GM06990 (cell line): Measurements from ENCODE around the gene TUBA4A.

Experiments used
- DNase-seq: peaks from one replicate; pipeline ENCODE4 v3.0.0-alpha.2; 2011; ENCODE audit not compliant: insufficient read length; ENCODE audit errors: extremely low read depth
- H3K27me3 ChIP-seq: replicated peaks from 2 replicates; pipeline ENCODE4 v1.6.0; 2011; ENCODE audit warnings: low read length; ENCODE audit not compliant: control insufficient read depth, insufficient read depth
- H3K36me3 ChIP-seq: 2 replicates; pipeline ENCODE4 v1.5.1; 2011; ENCODE audit warnings: low read length; ENCODE audit not compliant: control insufficient read depth, insufficient read depth
- H3K4me3 ChIP-seq: replicated peaks from 2 replicates; pipeline ENCODE4 v1.5.1; 2011; ENCODE audit warnings: low read depth, mild to moderate bottlenecking, control low read depth, low read length
- TF ChIP-seq, protein P1 (sequence below): IDR thresholded peaks from 2 replicates; pipeline ENCODE4 v1.5.1; 2011; ENCODE audit warnings: low read length, control low read depth, mild to moderate bottlenecking, inconsistent platforms; ENCODE audit not compliant: insufficient read depth, poor library complexity, severe bottlenecking

The TUBA4A gene

DNA sequence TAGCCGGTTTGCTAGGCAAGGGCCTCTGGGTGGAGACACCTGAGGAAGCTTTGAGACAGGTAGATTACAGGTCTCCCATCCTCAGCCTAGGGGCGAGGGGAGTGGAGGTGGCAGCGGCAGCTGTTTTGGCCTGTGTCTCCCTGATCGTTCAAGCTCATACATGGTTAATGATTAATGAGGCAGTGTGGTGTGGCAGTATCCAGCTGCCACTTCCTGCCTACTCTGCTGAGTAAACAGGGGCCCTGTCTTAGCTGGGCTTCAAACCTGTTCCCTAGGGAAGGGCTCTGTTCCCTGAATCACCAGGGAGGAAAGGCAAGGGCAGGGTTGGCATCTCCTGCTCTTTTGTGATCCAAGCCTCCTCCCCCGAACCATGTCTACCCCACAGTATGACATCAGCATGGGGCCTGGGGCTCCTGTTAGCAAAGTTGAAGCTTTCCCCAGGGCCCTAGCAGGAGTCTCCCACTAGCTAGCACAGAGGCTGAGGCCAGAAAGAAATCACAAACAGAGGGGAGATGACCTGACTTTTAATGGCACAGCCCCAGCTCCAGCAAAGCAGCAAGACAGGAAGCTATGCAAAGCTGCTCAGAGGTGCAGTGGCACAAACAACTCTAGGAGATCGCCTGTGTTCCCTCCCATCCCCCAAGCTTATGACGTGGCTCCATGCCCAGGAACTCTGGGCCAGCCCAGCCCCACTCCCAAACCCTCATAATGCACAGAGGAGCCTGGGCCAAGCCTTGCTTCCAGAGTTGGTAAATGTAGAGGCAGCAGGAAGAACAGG lies 4.3 kb downstream of the TUBA4A start:
- H3K36me3 ChIP-seq = peaks cover 18% of the 10 kb centered on the region
- no peak for DNase-seq
- H3K27me3 ChIP-seq = no peaks in the 10 kb centered on the region
- TF ChIP-seq, protein P1, sequence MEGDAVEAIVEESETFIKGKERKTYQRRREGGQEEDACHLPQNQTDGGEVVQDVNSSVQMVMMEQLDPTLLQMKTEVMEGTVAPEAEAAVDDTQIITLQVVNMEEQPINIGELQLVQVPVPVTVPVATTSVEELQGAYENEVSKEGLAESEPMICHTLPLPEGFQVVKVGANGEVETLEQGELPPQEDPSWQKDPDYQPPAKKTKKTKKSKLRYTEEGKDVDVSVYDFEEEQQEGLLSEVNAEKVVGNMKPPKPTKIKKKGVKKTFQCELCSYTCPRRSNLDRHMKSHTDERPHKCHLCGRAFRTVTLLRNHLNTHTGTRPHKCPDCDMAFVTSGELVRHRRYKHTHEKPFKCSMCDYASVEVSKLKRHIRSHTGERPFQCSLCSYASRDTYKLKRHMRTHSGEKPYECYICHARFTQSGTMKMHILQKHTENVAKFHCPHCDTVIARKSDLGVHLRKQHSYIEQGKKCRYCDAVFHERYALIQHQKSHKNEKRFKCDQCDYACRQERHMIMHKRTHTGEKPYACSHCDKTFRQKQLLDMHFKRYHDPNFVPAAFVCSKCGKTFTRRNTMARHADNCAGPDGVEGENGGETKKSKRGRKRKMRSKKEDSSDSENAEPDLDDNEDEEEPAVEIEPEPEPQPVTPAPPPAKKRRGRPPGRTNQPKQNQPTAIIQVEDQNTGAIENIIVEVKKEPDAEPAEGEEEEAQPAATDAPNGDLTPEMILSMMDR = no peak
- peak overlapping the region; percentile 1; the same call in 1 of the 2 replicates for H3K4me3 ChIP-seq

DNA sequence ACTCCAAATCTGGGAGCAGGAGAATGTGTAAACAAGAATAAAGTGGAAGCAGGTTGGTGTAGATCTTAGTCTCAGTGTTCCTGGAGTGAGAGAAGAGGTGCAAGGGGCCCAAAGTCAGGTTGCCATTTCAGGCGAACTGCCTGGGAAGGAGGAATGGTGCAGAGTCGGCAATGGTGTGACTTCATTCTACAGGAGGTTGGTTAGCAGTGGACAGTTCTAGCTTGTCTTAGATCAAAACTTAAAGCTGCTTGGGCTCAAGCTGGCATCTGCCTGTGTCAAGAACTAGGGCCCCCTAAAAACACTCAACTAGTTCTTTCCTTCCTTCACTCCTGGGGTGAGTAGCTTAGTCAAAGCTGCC lies 4.9 kb downstream of the TUBA4A start:
- H3K27me3 ChIP-seq = no peaks in the 10 kb centered on the region
- DNase-seq = no peak
- H3K36me3 ChIP-seq = peaks cover 18% of the 10 kb centered on the region
- TF ChIP-seq, protein P1 = no peak
- no peak overlapping the region for H3K4me3 ChIP-seq

DNA sequence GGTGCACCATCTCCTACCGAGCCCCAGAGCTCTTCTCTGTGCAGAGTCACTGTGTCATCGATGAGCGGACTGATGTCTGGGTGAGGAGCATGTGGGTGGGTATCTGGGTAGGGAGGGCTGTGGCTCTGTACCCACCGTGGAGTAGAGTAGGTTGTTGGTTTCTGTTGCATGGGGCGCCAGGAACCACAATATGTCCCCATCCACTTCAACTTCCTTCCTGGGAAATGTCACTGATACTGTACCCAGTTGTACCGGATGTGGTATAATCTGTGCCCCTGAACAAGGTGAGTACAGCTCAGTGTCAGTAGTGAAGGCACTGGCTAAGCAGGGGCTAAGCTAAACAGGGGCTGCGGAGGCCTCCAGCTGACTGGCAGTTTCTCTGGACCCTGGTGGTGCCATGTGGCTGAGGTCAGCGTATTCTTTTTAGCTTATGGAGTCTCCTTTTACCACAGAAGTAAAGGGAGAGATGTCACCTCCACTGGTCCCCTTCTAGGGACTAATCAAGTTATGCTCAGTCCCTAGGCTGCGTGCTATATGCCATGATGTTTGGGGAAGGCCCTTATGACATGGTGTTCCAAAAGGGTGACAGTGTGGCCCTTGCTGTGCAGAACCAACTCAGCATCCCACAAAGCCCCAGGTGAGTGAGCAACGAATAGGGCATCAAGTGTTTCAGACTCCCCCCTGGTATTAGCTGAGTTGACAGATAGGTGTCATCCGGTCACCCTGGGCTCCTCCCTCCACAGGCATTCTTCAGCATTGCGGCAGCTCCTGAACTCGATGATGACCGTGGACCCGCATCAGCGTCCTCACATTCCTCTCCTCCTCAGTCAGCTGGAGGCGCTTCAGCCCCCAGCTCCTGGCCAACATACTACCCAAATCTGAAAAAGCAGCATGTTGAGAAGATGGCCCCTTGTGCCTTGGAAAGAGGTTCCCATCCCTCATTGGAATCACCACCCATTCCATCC lies 5.8 kb downstream of the TUBA4A start:
- no peak for DNase-seq
- no peaks in the 10 kb centered on the region for H3K27me3 ChIP-seq
- peaks cover 18% of the 10 kb centered on the region for H3K36me3 ChIP-seq
- TF ChIP-seq, protein P1 = no peak
- no peak overlapping the region for H3K4me3 ChIP-seq

DNA sequence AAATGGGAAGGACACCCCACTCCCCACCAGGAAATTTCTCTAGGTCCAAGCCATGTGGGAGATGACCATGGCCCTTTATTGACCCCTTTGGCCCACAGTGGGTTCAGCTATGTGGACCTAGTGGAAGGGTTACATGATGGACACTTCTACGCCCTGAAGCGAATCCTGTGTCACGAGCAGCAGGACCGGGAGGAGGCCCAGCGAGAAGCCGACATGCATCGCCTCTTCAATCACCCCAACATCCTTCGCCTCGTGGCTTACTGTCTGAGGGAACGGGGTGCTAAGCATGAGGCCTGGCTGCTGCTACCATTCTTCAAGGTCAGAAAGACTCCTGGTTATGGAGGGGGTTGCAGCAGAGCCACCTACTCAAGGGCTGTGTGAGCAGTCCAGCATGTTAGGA lies 7.2 kb downstream of the TUBA4A start:
- H3K4me3 ChIP-seq = no peak overlapping the region
- no peak for DNase-seq
- TF ChIP-seq, protein P1 = no peak
- H3K36me3 ChIP-seq = peaks cover 18% of the 10 kb centered on the region
- H3K27me3 ChIP-seq = no peaks in the 10 kb centered on the region

DNA sequence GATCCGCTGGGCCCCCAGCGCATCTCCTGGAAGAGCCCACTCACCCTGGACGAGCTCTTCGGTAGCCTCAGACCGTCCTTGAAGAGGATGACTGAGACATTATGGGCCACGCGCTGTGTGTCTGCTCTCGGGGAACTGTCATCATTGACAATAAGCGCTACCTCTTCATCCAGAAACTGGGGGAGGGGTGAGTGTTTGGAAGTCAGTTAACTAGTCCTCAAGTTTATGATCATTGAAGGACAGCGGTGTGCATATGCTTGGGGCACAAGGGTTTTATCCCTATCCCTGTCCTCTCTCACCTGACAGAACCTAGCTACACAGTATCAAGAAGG lies 7.9 kb downstream of the TUBA4A start:
- H3K36me3 ChIP-seq = peaks cover 14% of the 10 kb centered on the region

More for the DNA sequence above, 7.9 kb downstream of the TUBA4A start:
- Histone ChIP-seq H3K27me3 (no peaks in the 10 kb centered on the region), H3K4me3 (peak overlapping the region; percentile 82)
- TF ChIP-seq, protein P1 = no peak
- DNase-seq = no peak
